ENCODE results near the gene DDX1. TPM values are rescaled to one million over a fixed set of nuclear protein-coding genes. Genes with fewer than 3 reads are reported as not detected.

The DDX1 gene
- total RNA-seq, 1 donor from 2014 or later, result 75.4 TPM

GRCh38 chr2:15624903-15625302 lies 33.2 kb downstream of the DDX1 start:
- ATAC-seq (no peak), DNase-seq (ENCODE audit: low spot score) (no peak)
- intact Hi-C loops (cut with DNase I), result loop anchor here (5.0 kb wide), 1 partner anchor 353 kb away; no protein-coding TSS in a partner anchor

- intact Hi-C loops (cut with DNase I), result loop anchor here (5.0 kb wide), 1 partner anchor 353 kb away; no protein-coding TSS in a partner anchor
- no peak for ATAC-seq
- no peak for DNase-seq (ENCODE audit: low spot score)
Observed at GRCh38 chr2:15625344-15626036, 33.8 kb downstream of the DDX1 start.

- intact Hi-C loops (cut with DNase I), result loop anchor here (5.0 kb wide), 1 partner anchor 354 kb away; no protein-coding TSS in a partner anchor
- ATAC-seq (no peak), DNase-seq (ENCODE audit: low spot score) (no peak)
Observed at GRCh38 chr2:15626126-15626525, 34.5 kb downstream of the DDX1 start.

GRCh38 chr2:15626967-15627366 lies 35.3 kb downstream of the DDX1 start:
- intact Hi-C loops (cut with DNase I), result loop anchor here (5.0 kb wide), 1 partner anchor 355 kb away; no protein-coding TSS in a partner anchor
- ATAC-seq (no peak), DNase-seq (ENCODE audit: low spot score) (no peak)

GRCh38 chr2:15627817-15628684 lies 36.4 kb downstream of the DDX1 start:
- intact Hi-C loops (cut with DNase I), result loop anchor here (5.0 kb wide), 1 partner anchor 356 kb away; no protein-coding TSS in a partner anchor
- DNase-seq (ENCODE audit: low spot score) (no peak), ATAC-seq (no peak)

- ATAC-seq (no peak), DNase-seq (ENCODE audit: low spot score) (no peak)
- intact Hi-C loops (cut with DNase I), result loop anchor here (5.0 kb wide), 1 partner anchor 357 kb away; no protein-coding TSS in a partner anchor
Observed at GRCh38 chr2:15628899-15629855, 37.5 kb downstream of the DDX1 start.

GRCh38 chr2:15630121-15630977 lies 38.7 kb downstream of the DDX1 start:
- no peak for DNase-seq (ENCODE audit: low spot score)
- ATAC-seq, result no peak
- intact Hi-C loops (cut with DNase I), result loop anchor here (10.0 kb wide), 2 partner anchors 304 to 874 kb away; no protein-coding TSS in a partner anchor

GRCh38 chr2:15630978-15631719 lies 39.5 kb downstream of the DDX1 start:
- intact Hi-C loops (cut with DNase I), result loop anchor here (10.0 kb wide), 2 partner anchors 304 to 874 kb away; no protein-coding TSS in a partner anchor
- DNase-seq (ENCODE audit: low spot score) (no peak), ATAC-seq (no peak)

- DNase-seq (ENCODE audit: low spot score) (no peak), ATAC-seq (no peak)
- intact Hi-C loops (cut with DNase I), result loop anchor here (10.0 kb wide), 2 partner anchors 303 to 873 kb away; no protein-coding TSS in a partner anchor
Observed at GRCh38 chr2:15631883-15632282, 40.2 kb downstream of the DDX1 start.

- no peak for ATAC-seq
- intact Hi-C loops (cut with DNase I), result loop anchor here (10.0 kb wide), 2 partner anchors 301 to 871 kb away; no protein-coding TSS in a partner anchor
- DNase-seq (ENCODE audit: low spot score), result no peak
Observed at GRCh38 chr2:15633043-15633970, 41.6 kb downstream of the DDX1 start.

- DNase-seq (ENCODE audit: low spot score), result no peak
- intact Hi-C loops (cut with DNase I), result loop anchor here (10.0 kb wide), 2 partner anchors 301 to 871 kb away; no protein-coding TSS in a partner anchor
- no peak for ATAC-seq
Observed at GRCh38 chr2:15633971-15634346, 42.3 kb downstream of the DDX1 start.

- DNase-seq (ENCODE audit: low spot score) (no peak), ATAC-seq (no peak)
- intact Hi-C loops (cut with DNase I), result loop anchor here (10.0 kb wide), 2 partner anchors 300 to 870 kb away; no protein-coding TSS in a partner anchor
Observed at GRCh38 chr2:15634846-15635490, 43.3 kb downstream of the DDX1 start.

GRCh38 chr2:15636972-15637785 lies 45.5 kb downstream of the DDX1 start:
- intact Hi-C loops (cut with DNase I), result loop anchor here (10.0 kb wide), 2 partner anchors 298 to 868 kb away; no protein-coding TSS in a partner anchor
- DNase-seq (ENCODE audit: low spot score) (peak; percentile 85), ATAC-seq (peak; percentile 94)

GRCh38 chr2:15638720-15639119 lies 47.1 kb downstream of the DDX1 start:
- intact Hi-C loops (cut with DNase I), result loop anchor here (10.0 kb wide), 2 partner anchors 296 to 866 kb away; no protein-coding TSS in a partner anchor
- ATAC-seq (no peak), DNase-seq (ENCODE audit: low spot score) (no peak)

All from sciatic nerve (tissue), 2 donors.